ENCODE measurements around the gene UTS2R.
"Not testable (repeated sequence)": the region's sequence is repeated elsewhere in the genome, so short reads cannot be mapped to it uniquely, and the experiment has no call there.

UTS2R gene

DNA sequence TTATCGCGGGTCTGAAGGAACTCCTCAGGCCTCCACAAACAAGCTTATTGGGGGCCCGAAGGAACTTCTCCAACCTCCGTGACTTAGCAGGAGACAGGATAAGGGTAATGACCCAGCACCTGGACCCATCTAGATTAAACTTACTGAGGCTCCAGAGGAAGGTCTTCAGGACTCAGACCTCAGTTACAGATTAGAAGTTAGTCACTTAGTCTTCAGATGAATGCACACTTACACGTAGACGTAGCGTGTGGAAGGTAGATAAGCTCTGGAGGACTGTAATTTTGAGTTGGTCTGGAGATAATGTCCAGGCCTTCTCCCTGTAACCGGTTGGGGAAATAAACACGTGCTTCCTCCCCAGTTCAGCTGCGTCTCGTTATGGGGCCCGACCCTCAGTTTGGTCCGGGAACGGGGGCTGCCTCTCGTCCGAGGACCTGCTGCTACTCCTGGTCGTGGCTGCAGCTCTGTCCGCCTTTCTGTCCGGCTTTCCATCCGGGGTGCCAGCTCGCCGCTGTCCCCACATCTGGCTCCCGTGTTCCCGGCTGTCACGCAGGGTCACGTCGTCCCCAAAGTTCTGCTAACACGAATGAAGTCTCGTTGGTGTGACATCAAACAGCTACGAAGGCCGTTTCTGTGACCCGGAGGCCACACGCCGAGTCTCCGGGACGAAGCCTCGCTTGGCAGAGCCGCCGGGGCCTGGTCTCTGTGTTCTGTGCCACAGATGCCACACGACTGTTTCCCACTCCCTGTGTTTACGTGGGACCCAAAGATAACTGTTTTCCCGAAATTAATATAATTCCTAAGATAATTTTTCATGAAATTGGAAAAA is 26.2 kb upstream of the UTS2R start:
- Mint-ChIP-seq H3K4me1 (ENCODE audit: low read depth) (peaks cover 4% of the 10 kb centered on the region), H3K4me3 (no peak overlapping the region), H3K36me3 (no peaks in the 10 kb centered on the region), H3K9me3 (ENCODE audit: low read depth) (no peaks in the 10 kb centered on the region), H3K27ac (no peak overlapping the region), H3K27me3 (peaks cover 2% of the 10 kb centered on the region)

DNA sequence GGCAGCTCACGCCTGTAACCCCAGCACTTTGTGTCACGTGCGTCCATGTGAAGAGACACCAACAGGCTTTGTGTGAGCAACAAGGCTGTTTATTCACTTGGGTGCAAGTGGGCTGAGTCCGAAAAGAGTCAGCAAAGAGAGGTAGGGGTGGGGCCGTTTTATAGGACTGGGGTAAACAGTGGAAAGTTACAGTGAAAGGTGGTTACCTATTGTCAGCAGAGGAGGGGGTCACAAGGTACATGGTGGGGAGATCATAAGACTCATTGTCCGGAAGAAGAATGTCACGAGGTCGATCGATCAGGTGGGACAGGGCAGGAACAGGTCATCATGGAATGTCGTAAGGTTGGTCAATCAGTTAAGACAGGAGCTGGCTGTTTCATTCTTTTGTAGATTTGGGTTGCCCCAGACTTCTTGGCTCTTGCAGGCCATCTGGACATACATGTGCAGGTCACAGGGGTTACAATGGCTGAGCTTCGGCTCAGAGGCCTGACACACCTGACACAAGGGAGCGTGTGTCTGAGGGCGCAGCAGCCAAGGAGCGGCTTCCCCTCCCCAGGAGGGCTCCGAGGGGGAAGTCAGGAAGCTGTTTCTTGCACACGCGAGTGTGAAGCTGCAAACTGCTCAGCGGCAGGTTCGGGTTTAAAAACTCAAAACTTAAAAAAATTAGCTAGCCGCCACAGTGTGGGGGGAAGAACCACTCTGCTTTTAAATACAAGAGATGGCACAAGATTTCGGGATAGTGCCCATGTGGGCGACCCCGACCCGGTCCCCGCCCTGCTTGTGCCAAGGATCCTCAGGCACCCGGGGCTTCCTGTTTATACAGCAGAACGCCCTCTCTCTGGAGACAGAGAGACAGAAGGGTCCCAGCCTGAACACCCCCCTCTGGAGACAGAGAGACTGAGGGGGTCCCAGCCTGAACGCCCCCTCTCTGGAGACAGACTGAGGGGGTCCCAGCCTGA is 24.9 kb upstream of the UTS2R start:
- no peaks in the 10 kb centered on the region for H3K9me3 Mint-ChIP-seq (ENCODE audit: low read depth)
- H3K27ac Mint-ChIP-seq, result no peak overlapping the region
- no peak overlapping the region for H3K4me3 Mint-ChIP-seq
- no peaks in the 10 kb centered on the region for H3K36me3 Mint-ChIP-seq
- peaks cover 2% of the 10 kb centered on the region for H3K27me3 Mint-ChIP-seq
- H3K4me1 Mint-ChIP-seq (ENCODE audit: low read depth), result peaks cover 4% of the 10 kb centered on the region

DNA sequence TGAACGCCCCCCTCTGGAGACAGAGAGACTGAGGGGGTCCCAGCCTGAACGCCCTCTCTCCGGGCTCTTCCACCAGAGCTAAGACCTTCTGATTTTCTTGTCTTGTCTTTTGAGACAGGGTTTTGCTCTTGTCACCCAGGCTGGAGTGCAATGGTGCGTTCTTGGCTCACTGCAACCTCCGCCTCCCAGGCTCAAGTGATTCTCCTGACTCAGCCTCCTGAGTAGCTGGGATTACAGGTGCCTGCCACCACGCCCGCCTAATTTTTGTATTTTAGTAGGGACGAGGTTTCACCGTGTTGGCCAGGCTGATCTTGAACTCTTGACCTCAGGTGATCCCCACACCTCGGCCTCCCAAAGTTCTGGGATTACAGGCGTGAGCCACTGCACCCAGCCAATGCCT is 23.6 kb upstream of the UTS2R start:
- not testable (repeated sequence) for H3K4me3 Mint-ChIP-seq; H3K9me3 Mint-ChIP-seq (ENCODE audit: low read depth); H3K27me3 Mint-ChIP-seq; H3K36me3 Mint-ChIP-seq; H3K27ac Mint-ChIP-seq; H3K4me1 Mint-ChIP-seq (ENCODE audit: low read depth)

DNA sequence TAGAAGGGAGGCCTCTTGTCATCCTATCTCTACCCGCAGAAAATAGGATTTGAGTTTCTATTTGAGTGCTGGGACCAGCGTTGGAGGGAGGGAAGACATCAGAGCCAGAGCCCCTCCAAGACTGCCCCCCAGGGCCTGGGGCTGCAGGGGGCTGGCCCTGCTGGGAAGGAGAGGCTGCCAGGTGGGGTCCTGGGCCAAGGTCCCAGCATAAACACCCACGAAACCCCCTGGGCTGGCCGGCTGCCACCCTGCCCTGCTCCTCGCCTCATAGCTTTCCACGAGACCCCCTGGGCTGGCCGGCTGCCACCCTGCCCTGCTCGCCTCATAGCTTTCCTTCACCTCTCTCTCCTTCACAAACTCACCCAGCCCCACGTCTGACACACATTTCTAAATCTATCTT is 23.1 kb upstream of the UTS2R start:
- no peak overlapping the region for H3K27ac Mint-ChIP-seq

DNA sequence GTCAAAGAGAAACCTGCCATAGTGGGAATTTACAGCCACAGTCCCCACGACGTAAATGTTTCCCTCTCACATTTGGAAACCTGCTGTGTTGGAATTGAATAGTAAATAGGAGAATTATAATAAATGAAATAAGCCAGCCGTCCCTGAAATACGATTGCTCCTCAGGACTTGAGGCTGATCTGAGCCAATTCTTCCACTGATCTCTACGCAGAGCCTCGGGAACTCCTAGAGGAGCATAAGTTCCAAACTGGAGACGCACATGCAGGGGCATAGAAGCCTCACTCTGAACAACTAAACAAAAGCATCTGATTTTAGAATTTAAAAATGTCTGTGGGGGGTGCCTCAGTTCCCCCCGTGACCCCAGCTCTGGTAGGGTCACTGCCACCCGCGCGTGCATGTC is 22.7 kb upstream of the UTS2R start:
- H3K9me3 Mint-ChIP-seq (ENCODE audit: low read depth), result no peaks in the 10 kb centered on the region
- H3K4me1 Mint-ChIP-seq (ENCODE audit: low read depth), result peaks cover 5% of the 10 kb centered on the region
- H3K27me3 Mint-ChIP-seq, result peaks cover 2% of the 10 kb centered on the region
- no peak overlapping the region for H3K4me3 Mint-ChIP-seq
- H3K27ac Mint-ChIP-seq, result no peak overlapping the region
- H3K36me3 Mint-ChIP-seq, result no peaks in the 10 kb centered on the region

More for the DNA sequence above, 23.1 kb upstream of the UTS2R start:
- H3K36me3 Mint-ChIP-seq, result no peaks in the 10 kb centered on the region
- H3K4me3 Mint-ChIP-seq, result no peak overlapping the region
- peaks cover 2% of the 10 kb centered on the region for H3K27me3 Mint-ChIP-seq
- no peaks in the 10 kb centered on the region for H3K9me3 Mint-ChIP-seq (ENCODE audit: low read depth)
- H3K4me1 Mint-ChIP-seq (ENCODE audit: low read depth), result peaks cover 5% of the 10 kb centered on the region

DNA sequence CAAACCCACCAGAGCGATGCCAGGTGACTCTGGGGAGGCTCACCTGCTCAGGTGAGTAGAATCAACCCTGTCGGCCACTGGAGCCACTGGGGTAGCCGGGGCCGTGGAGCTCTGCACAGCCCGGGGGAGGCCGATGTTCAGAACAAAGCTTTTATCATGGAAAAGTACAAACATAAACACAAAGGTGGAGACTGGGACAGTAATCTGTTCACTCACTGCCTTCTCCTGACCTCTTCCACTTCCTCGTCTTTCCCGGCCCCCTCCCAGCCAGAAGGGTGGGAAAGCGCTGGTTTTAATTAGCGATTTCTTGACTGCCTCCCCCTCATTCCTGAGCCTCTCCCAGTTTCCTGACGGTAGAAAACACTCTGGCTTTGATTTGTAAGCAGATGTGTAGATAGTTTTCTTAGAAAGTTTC is 22.3 kb upstream of the UTS2R start:
- peaks cover 5% of the 10 kb centered on the region for H3K4me1 Mint-ChIP-seq (ENCODE audit: low read depth)
- no peak overlapping the region for H3K4me3 Mint-ChIP-seq
- peaks cover 2% of the 10 kb centered on the region for H3K27me3 Mint-ChIP-seq
- no peaks in the 10 kb centered on the region for H3K36me3 Mint-ChIP-seq
- no peak overlapping the region for H3K27ac Mint-ChIP-seq
- H3K9me3 Mint-ChIP-seq (ENCODE audit: low read depth), result no peaks in the 10 kb centered on the region

DNA sequence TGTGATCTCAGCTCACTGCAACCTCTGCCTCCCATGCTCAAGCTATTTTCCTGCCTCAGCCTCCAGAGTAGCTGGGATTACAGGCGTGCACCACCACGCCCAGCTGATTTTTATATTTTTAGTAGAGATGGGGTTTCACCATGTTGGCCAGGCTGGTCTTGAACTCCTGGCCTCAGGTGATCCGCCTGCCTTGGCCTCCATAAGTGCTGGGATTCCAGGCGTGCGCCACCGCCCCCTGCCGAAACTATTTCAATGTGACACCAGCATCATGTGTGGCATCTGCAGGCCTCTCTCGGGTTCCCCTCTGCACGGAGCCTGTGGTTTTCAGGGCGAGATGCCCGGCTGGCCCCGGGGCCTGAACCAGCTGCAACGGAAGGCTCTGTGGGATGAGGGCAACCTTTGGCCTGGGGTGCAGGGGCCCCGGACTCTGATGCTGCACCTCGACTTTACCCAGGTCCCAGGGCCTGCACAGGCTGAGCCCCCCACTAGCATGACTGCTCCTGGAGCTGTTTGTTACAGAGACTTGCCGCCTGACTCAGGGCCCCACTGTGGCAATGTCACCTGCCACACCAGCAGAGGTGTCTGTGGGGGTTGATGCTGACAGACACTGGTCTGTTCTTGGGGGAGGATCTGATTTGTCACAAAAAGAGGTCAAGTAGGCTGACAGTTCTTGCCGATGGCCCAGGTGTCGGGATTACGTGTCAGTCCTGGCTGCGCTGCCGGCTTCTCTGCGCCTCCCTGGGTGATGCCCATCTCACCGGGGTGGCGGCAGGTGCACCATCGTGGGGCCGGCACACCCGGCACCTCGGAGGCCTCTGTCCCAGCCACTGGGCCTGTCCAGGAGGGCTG is 21.2 kb upstream of the UTS2R start:
- H3K4me1 Mint-ChIP-seq (ENCODE audit: low read depth), result peaks cover 5% of the 10 kb centered on the region
- H3K9me3 Mint-ChIP-seq (ENCODE audit: low read depth), result no peaks in the 10 kb centered on the region
- H3K36me3 Mint-ChIP-seq, result no peaks in the 10 kb centered on the region
- no peak overlapping the region for H3K27ac Mint-ChIP-seq
- no peak overlapping the region for H3K4me3 Mint-ChIP-seq
- H3K27me3 Mint-ChIP-seq, result peaks cover 2% of the 10 kb centered on the region

DNA sequence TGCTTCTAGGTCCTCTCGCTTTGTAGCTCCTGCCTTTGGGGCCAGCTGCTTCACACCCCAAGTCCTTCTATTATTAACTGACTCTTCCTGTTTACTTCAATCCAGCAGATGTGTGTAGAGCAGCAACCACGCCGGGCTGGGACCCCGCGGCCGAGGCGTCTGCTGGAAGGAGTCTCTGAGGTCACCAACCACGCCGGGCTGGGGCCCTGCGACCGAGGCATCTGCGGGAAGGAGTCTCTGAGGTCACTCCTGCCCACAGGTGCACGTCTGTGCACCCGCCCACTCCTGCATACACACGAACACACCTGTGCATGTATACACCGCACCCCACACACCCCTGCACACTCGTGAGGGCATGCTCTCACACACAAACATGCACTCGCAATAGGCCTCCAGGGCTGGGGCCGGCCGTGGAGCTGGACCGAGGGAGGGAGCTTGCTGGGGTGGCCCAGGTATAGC is 20.3 kb upstream of the UTS2R start:
- Mint-ChIP-seq H3K4me3 (no peak overlapping the region), H3K4me1 (ENCODE audit: low read depth) (peaks cover 5% of the 10 kb centered on the region), H3K27ac (no peak overlapping the region), H3K36me3 (no peaks in the 10 kb centered on the region), H3K27me3 (peaks cover 2% of the 10 kb centered on the region), H3K9me3 (ENCODE audit: low read depth) (no peaks in the 10 kb centered on the region)

DNA sequence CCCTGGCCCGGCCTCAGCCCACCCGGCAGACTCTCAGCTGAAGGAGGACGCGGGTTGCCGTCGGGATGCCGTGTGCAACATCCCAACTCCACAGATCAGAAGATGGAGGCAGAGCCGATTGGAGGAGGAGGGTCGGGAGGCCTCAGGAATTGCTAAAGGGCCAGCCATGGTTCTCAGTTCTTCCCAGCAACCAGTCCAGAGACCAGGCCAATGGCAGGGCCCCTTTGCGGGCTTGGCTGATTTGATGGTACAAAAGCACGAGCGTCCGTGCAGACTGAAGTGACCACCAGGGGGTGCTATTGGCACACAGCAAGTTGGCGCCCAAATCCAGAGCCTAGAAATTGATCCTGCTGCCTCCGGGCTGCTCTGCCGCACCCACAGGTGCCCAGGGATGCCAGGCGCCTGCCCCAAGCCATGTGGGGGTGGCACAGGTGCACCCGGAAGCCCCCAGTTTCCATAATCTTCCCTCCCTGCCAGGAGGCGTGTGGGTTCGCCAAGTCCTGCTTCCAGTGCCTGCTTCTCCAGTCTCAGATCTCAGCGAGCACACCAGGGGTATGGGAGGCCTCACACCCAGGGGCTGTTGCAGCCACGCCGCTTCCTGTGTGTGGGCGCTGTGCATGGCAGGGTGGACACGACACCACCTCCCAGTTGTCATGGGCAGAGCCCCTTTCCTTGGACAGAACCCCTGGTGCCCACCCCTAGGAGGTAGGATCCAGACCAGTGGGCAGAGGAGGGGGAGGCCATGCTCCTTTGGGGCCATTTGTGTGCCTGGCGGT is 19.7 kb upstream of the UTS2R start:
- H3K9me3 Mint-ChIP-seq (ENCODE audit: low read depth), result no peaks in the 10 kb centered on the region
- no peak overlapping the region for H3K4me3 Mint-ChIP-seq
- peaks cover 2% of the 10 kb centered on the region for H3K4me1 Mint-ChIP-seq (ENCODE audit: low read depth)

DNA sequence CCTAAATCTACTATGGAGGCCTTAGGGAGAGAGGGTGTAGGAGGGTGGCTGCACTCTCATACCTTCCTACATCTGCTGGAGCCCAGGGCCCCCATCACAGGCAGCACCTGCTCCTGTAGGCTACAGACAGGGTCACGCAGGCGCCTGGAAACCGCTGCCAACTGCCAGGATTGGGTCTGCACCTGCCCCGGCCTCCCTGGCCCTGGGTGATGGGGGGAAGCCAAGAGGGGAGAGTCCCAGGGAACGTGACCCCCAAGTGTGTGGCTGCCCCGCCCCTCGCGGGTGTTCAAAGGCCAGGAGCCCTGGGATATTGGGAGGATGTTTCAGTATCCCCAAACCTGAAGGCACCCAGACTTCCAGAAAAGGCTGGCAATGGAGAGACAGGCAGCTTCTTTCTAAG is 18.1 kb upstream of the UTS2R start:
- Mint-ChIP-seq H3K36me3 (no peaks in the 10 kb centered on the region), H3K4me1 (ENCODE audit: low read depth) (peaks cover 6% of the 10 kb centered on the region), H3K27me3 (peaks cover 4% of the 10 kb centered on the region), H3K4me3 (no peak overlapping the region), H3K27ac (no peak overlapping the region), H3K9me3 (ENCODE audit: low read depth) (no peaks in the 10 kb centered on the region)

More for the DNA sequence above, 19.7 kb upstream of the UTS2R start:
- H3K36me3 Mint-ChIP-seq, result no peaks in the 10 kb centered on the region
- H3K27me3 Mint-ChIP-seq, result peaks cover 2% of the 10 kb centered on the region
- H3K27ac Mint-ChIP-seq, result no peak overlapping the region

DNA sequence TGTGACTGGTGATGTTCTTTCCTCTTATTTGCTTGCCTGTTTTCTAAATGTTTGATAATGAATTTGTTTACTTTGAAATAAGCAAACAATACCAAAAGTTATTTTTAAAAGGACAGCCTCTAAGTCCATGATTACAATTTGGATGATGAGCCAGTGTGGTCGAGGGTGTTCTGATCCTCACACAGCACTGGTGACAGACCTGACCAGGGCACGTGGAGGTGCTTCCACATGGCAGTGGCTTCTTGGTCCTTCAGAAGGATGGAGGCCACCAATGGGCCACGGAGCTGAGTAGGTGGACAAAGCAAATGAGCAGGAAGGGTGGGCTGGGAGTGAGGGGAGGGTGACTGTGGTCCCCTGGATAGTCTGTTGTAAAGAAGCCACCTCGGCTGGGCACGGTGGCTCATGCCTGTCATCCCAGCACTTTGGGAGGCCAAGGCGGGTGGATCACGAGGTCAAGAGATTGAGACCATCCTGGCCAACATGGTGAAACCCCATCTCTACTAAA is 16.7 kb upstream of the UTS2R start:
- H3K9me3 Mint-ChIP-seq (ENCODE audit: low read depth), result no peaks in the 10 kb centered on the region
- H3K4me3 Mint-ChIP-seq, result no peak overlapping the region
- H3K4me1 Mint-ChIP-seq (ENCODE audit: low read depth), result peaks cover 9% of the 10 kb centered on the region
- peaks cover 3% of the 10 kb centered on the region for H3K36me3 Mint-ChIP-seq
- H3K27me3 Mint-ChIP-seq, result peaks cover 4% of the 10 kb centered on the region
- H3K27ac Mint-ChIP-seq, result no peak overlapping the region

DNA sequence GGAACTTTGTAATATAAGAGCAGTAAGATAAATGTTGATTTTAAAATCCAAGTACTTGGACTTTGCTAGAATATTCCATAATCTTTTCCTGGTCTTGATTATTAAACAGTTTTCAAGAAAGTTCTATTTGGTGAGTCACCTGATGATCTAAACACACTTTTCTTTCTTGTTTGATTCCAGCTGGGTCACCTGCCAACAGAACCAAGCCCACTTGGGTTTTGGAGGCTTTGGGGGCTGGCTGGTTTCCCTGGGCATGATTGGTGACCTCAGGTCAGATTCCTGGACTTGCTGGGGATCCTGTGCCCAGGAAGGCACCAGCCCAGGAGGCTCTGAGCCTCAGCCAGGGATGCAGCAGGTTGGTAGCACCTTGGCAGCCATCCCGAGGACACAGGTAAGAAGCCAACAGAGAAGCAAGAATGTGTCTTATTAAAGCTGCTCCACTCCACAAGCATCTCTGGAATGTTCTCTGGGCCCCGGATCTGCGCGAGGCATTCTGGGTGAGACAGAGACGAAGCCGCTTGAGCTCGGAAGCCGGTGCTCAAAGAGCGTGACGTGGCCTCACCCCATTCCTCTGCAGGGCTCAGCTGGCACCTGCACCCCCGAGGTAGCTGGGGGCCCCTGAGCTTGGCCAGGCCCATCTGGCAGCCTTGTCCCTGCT is 15.7 kb upstream of the UTS2R start:
- H3K27ac Mint-ChIP-seq, result no peak overlapping the region
- no peak overlapping the region for H3K4me3 Mint-ChIP-seq
- no peaks in the 10 kb centered on the region for H3K9me3 Mint-ChIP-seq (ENCODE audit: low read depth)
- H3K27me3 Mint-ChIP-seq, result peaks cover 4% of the 10 kb centered on the region
- peaks cover 9% of the 10 kb centered on the region for H3K4me1 Mint-ChIP-seq (ENCODE audit: low read depth)
- H3K36me3 Mint-ChIP-seq, result peaks cover 3% of the 10 kb centered on the region

DNA sequence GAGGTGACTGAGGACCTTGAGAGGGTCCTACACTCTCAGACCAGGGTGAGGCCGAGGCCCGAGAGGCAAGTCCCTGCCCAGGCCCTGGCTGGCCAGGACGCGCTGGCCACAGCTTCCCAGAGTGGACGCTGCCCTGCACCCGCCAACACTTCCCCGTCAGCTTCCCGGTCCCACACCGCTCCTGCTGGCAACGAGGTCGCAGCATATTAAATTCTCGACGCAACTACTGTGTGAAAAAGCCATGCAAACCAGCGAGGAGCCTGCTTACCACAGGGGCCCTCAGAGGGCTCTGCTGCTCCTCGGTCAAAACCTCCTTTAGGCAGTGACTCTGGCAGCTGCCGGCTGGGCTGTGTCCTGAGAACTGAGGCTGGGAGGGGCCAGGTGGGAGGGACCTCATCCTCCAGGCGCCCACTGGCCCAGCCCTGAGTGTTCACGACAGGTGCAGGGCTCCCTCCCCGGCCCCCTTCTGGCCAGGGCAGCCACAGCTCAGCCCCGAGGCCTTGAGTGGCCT is 14.7 kb upstream of the UTS2R start:
- peaks cover 8% of the 10 kb centered on the region for H3K4me1 Mint-ChIP-seq (ENCODE audit: low read depth)
- peaks cover 4% of the 10 kb centered on the region for H3K27me3 Mint-ChIP-seq
- H3K4me3 Mint-ChIP-seq, result no peak overlapping the region
- H3K36me3 Mint-ChIP-seq, result peaks cover 3% of the 10 kb centered on the region
- no peaks in the 10 kb centered on the region for H3K9me3 Mint-ChIP-seq (ENCODE audit: low read depth)
- H3K27ac Mint-ChIP-seq, result no peak overlapping the region

All from activated naive CD8-positive, alpha-beta T cell (primary cell).